Prostate gland (tissue), 2 donors: Measurements from ENCODE around the gene P2RY12.

ENCODE experiments used
- CTCF ChIP-seq, 4 experiments: fragments of 200-600 bp in 2 of 4; fragments of 450-650 bp in 2 of 4; sonication (generic) in 2 of 4; IDR thresholded peaks; 1 replicate in 3 of 4; 2 replicates in 1 of 4; pipeline ENCODE4 v1.5.1; 2016 to 2019; ENCODE audit warnings: antibody characterized with exemption in 4 of 4, mild to moderate bottlenecking in 2 of 4, moderate library complexity in 2 of 4
- POLR2A ChIP-seq: fragments of 450-650 bp; IDR thresholded peaks from one replicate; pipeline ENCODE4 v1.6.1; 2016; ENCODE audit warnings: antibody characterized with exemption, mild to moderate bottlenecking

GRCh38 chr3:151307583-151308488 is 76.7 kb downstream of the P2RY12 start:
- no peak for TF ChIP-seq CTCF (IDR thresholded peaks at IDR 0.05)
- TF ChIP-seq POLR2A = no peak
